Central memory CD8-positive, alpha-beta T cell (primary cell): ENCODE data around the gene ASIC1.
A peak's percentile ranks its signal among the peaks of the same experiment; 100 is the strongest.
"Not testable (repeated sequence)": the region's sequence is repeated elsewhere in the genome, so short reads cannot be mapped to it uniquely, and the experiment has no call there.

Source experiments
- ATAC-seq: fragments of 150-1000 bp; cut with Tn5 transposase; replicated peaks from 2 replicates; pipeline ENCODE4 v1.10.0; 2022; ENCODE audit warnings: mild to moderate bottlenecking, moderate FRiP score, moderate number of reproducible peaks; ENCODE audit not compliant: poor library complexity, severe bottlenecking; ENCODE audit errors: extremely low read depth
- DNase-seq, 2 donors: peaks; one replicate each; pipeline ENCODE4 v3.0.0; 2021; ENCODE audit warnings: low spot score in 2 of 2
- H3K27ac Mint-ChIP-seq: one replicate; pipeline ENCODE4 v1.8.0; 2022; ENCODE audit warnings: low read depth, mild to moderate bottlenecking, moderate library complexity, mixed read lengths
- H3K27me3 Mint-ChIP-seq: one replicate; pipeline ENCODE4 v1.8.0; 2022; ENCODE audit warnings: mixed read lengths
- H3K36me3 Mint-ChIP-seq: one replicate; pipeline ENCODE4 v1.8.0; 2022; ENCODE audit warnings: mild to moderate bottlenecking, moderate library complexity, mixed read lengths; ENCODE audit not compliant: insufficient read depth
- H3K4me1 Mint-ChIP-seq: one replicate; pipeline ENCODE4 v1.8.0; 2022; ENCODE audit warnings: mixed read lengths
- H3K4me3 Mint-ChIP-seq: one replicate; pipeline ENCODE4 v1.8.0; 2022; ENCODE audit warnings: mild to moderate bottlenecking, moderate library complexity, mixed read lengths
- H3K9me3 Mint-ChIP-seq: one replicate; pipeline ENCODE4 v1.8.0; 2022; ENCODE audit warnings: mixed read lengths

Gene ASIC1

DNA sequence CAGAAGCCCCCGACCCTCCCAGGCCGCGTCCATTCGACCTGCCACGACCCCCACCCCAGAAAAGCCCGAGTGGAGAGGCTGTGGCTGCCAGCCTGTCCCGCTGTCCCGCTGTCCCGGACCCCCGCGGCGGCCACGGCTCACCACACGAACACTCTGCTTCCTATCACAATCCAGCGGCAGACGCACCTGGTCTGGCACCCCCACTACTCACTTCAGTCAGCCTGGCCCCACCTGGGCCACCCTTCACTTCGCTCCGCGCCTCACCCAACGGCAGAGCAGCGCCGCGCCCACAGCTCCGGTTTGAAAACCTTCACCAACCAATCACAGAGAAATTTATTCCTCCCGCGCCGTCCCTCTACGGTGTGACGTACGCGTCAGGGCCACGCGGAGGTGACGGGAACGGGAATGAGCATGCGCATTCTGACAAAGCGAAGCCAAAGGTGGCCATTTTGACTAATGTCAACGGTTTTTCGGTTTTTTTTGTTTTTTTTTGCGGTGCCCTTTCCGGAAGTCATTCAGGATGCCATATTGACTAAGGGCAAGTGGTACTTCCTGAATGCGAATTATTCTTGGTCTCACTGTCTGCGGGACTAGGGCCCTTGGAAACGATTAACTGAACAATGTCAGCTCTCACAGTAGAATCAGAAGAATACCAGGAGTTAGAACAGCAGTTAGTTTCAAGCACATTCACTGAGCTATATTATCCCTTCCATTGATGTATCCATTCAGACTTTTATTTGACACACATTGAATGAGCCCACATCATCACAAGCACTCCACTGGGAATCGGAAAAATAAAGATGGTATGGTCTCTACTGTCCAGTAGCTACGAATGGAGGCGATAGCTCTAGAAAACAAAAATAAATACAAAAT, 32.0 kb upstream of the ASIC1 start, which contains the start of gene RACGAP1:
Gene RACGAP1, minus strand, starts transcription at position 308 of the 873 bp plus-strand sequence. CDS start 8,779 bp downstream, outside the sequence.
- peak; percentile 95 for ATAC-seq
- Mint-ChIP-seq H3K9me3 (peaks cover 6% of the 10 kb centered on the region), H3K27ac (peak within 1 kb of the TSS; percentile 97), H3K4me1 (peaks cover 26% of the 10 kb centered on the region), H3K27me3 (no peaks in the 10 kb centered on the region), H3K4me3 (peak within 1 kb of the TSS; percentile 98), H3K36me3 (peaks cover 6% of the 10 kb centered on the region)
- peak; percentile 87 to 97 for DNase-seq

- Mint-ChIP-seq H3K4me3 (no peak overlapping the region), H3K27me3 (peaks cover 6% of the 10 kb centered on the region), H3K9me3 (peaks cover 6% of the 10 kb centered on the region), H3K4me1 (peaks cover 26% of the 10 kb centered on the region), H3K27ac (no peak overlapping the region), H3K36me3 (peaks cover 4% of the 10 kb centered on the region)
- ATAC-seq: no peak
- no peak for DNase-seq
These were observed 30.7 kb upstream of the ASIC1 start for GRCh38 chr12:50026691-50027090.

DNA sequence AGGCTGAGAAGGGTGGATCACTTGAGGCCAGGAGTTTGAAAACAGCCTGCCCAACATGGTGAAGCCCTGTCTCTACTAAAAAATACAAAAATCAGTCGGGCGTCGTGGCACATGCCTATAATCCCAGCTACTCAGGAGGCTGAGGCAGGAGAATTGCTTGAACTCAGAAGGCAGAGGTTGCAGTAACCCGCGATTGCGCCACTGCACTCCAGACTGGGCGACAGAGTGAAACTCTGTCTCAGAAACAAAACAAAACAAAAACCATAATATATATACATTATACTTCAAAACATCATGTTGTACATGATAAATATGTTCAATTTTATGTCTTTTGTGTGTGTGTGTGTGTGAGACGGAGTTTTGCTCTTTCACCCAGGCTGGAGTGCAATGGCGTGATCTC, 26.9 kb upstream of the ASIC1 start:
- not testable (repeated sequence) for H3K27ac Mint-ChIP-seq, H3K9me3 Mint-ChIP-seq, H3K4me3 Mint-ChIP-seq, DNase-seq, ATAC-seq, H3K4me1 Mint-ChIP-seq, H3K36me3 Mint-ChIP-seq
- H3K27me3 Mint-ChIP-seq: peaks cover 24% of the 10 kb centered on the region

DNA sequence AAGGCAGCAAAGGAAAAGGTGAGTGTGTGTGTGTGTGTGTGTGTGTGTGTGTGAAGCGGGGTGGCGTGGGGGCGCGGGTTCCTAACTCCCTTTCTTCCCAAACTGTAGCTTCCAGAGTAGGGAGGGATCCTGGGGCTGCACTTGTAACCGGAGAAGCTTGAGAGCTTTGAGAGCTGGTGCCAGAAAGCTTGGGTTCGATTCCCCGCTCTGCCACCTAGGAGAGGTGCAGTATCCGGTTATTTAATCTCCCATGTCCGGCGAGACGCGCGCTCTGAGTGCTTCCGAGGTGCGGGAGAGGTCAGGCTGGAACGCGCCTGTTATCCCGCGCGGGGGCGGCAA, 24.9 kb upstream of the ASIC1 start:
- Mint-ChIP-seq H3K9me3 (no peaks in the 10 kb centered on the region), H3K4me1 (no peaks in the 10 kb centered on the region), H3K36me3 (no peaks in the 10 kb centered on the region), H3K27me3 (peaks cover 37% of the 10 kb centered on the region), H3K4me3 (no peak overlapping the region), H3K27ac (no peak overlapping the region)
- ATAC-seq: no peak
- DNase-seq: no peak

DNA sequence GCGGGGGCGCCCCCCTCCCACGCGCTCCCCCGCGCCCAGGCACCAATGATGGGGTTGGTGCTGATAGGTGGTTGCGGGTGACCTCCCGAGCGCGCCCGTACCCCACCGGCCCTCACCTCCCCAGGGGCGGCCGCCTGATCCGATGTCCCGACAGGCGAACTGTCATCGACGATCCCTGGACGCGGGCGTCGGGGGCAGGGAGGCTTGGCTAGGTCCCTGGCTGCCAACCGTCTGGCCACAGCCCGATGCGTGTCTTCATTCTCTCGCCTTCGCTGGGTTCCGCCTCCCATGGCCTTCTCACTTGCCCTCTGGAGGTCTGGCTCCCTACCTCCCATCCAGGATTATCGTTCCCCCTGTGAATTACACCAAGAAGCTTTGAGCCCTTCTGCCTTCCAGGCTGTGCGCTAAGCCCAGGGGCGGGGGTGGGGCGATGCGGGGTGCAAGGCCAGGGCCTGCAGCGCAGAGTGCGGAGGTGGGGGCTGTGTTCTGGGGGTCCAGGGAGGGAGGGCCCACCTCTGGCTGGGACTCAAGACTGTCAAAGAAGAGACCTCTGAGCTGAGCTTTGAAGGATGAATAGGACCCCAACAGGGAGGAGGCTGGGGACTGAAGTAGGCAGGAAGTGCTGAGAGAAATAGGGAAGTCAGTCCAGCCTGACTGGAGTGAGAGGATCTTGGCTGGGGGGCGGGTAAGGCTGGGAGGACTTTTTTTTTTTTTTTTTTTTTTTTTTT, 24.4 kb upstream of the ASIC1 start:
- no peaks in the 10 kb centered on the region for H3K36me3 Mint-ChIP-seq
- no peak overlapping the region for H3K27ac Mint-ChIP-seq
- no peaks in the 10 kb centered on the region for H3K9me3 Mint-ChIP-seq
- ATAC-seq (no peak), DNase-seq (no peak)
- H3K4me3 Mint-ChIP-seq: peak overlapping the region; percentile 2
- peaks cover 37% of the 10 kb centered on the region for H3K27me3 Mint-ChIP-seq
- no peaks in the 10 kb centered on the region for H3K4me1 Mint-ChIP-seq

- no peak overlapping the region for H3K4me3 Mint-ChIP-seq
- H3K27me3 Mint-ChIP-seq: peaks cover 22% of the 10 kb centered on the region
- no peaks in the 10 kb centered on the region for H3K36me3 Mint-ChIP-seq
- ATAC-seq (no peak), DNase-seq (no peak)
- no peaks in the 10 kb centered on the region for H3K9me3 Mint-ChIP-seq
- no peaks in the 10 kb centered on the region for H3K4me1 Mint-ChIP-seq
- H3K27ac Mint-ChIP-seq: no peak overlapping the region
These were observed 19.1 kb upstream of the ASIC1 start for GRCh38 chr12:50038336-50038735.

DNA sequence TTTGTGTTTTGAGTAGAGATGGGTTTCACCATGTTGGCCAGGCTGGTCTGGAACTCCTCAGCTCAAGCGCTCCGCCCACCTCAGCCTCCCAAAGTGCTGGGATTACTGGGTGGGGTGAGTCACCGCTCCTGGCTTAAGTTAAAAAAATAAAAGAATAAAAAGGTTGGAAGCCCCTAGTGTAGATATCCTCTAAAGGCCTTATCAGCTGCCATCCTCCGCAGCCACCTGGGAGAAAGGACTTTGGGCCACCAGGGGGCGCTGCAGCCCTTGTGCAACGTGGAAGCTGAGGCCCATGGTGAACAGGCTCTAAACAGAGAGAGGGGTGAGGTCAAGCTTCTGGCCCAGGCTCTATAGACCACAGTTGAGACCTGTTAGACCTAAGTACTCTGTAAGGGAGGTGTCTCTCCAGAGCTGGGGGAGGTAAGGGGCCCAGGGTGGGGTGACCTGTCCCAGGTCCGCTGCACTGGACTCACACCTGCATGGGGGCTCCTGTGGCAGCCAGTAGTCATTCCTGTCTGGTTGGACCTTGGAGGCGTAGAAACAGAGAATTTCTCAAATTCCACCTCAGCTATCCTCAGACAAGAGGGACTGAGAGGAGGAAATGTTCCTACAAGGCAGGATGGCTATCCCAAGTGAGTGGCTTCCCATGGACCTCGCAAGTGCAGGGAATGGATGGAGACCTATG, 18.1 kb upstream of the ASIC1 start:
- Mint-ChIP-seq H3K4me3 (no peak overlapping the region), H3K4me1 (no peaks in the 10 kb centered on the region), H3K36me3 (no peaks in the 10 kb centered on the region), H3K27ac (no peak overlapping the region), H3K9me3 (no peaks in the 10 kb centered on the region), H3K27me3 (peaks cover 22% of the 10 kb centered on the region)
- DNase-seq: peak; percentile 55 to 79
- peak; percentile 67 for ATAC-seq

DNA sequence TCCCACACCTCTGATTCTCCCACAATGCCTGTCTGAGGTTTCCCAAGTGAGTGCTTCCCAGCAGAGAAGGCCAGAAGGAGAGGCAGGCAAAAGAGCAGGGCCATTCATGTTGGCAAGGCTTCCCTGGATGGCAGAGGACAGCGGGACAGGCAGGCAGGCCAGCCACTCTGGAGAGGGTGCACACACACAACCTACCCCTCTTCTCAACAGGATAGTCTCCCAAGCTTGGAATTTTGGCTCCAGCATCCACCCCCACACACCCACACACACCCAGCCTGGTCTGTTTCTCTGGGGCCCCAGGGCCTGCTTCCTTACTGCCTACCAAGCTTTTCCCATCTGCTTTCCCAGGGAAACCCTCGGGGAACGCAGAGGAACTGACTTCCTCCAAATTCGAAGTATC, 16.7 kb upstream of the ASIC1 start:
- DNase-seq (no peak), ATAC-seq (no peak)
- H3K27ac Mint-ChIP-seq: no peak overlapping the region
- no peaks in the 10 kb centered on the region for H3K4me1 Mint-ChIP-seq
- no peaks in the 10 kb centered on the region for H3K36me3 Mint-ChIP-seq
- H3K9me3 Mint-ChIP-seq: no peaks in the 10 kb centered on the region
- H3K27me3 Mint-ChIP-seq: peaks cover 12% of the 10 kb centered on the region
- no peak overlapping the region for H3K4me3 Mint-ChIP-seq

GRCh38 chr12:50041062-50041860, 16.1 kb upstream of the ASIC1 start:
- Mint-ChIP-seq H3K4me3 (no peak overlapping the region), H3K27me3 (peaks cover 7% of the 10 kb centered on the region), H3K9me3 (no peaks in the 10 kb centered on the region), H3K36me3 (no peaks in the 10 kb centered on the region), H3K27ac (no peak overlapping the region), H3K4me1 (no peaks in the 10 kb centered on the region)
- ATAC-seq: no peak
- DNase-seq: no peak

- no peak for DNase-seq
- Mint-ChIP-seq H3K9me3 (no peaks in the 10 kb centered on the region), H3K36me3 (no peaks in the 10 kb centered on the region), H3K27me3 (no peaks in the 10 kb centered on the region), H3K4me3 (no peak overlapping the region), H3K27ac (no peak overlapping the region), H3K4me1 (no peaks in the 10 kb centered on the region)
- ATAC-seq: no peak
These were observed 15.4 kb upstream of the ASIC1 start for GRCh38 chr12:50041962-50042361.

GRCh38 chr12:50042693-50043092, 14.7 kb upstream of the ASIC1 start:
- ATAC-seq (no peak), DNase-seq (no peak)
- Mint-ChIP-seq H3K4me1 (no peaks in the 10 kb centered on the region), H3K9me3 (no peaks in the 10 kb centered on the region), H3K4me3 (no peak overlapping the region), H3K36me3 (no peaks in the 10 kb centered on the region), H3K27me3 (no peaks in the 10 kb centered on the region), H3K27ac (no peak overlapping the region)

DNA sequence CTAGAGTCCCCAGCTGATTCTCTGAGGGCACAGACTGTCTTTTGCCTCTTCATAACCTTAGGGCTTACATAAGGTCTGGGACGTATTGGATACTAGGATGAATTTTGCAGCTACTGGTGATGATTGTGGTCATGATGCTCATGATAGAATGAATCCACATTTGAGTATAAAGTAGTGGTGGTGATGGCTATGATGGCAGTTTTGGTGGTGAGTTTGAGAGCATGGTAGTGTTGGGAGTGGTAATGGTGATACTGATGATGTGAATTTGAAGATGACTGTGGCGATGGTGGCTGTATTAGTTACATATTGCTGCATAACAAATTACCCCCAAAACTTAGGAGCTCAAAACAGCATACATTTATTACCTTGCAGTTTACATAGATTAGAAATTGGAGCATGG, 14.1 kb upstream of the ASIC1 start:
- no peaks in the 10 kb centered on the region for H3K4me1 Mint-ChIP-seq
- no peaks in the 10 kb centered on the region for H3K27me3 Mint-ChIP-seq
- H3K27ac Mint-ChIP-seq: no peak overlapping the region
- no peaks in the 10 kb centered on the region for H3K36me3 Mint-ChIP-seq
- ATAC-seq (no peak), DNase-seq (no peak)
- no peak overlapping the region for H3K4me3 Mint-ChIP-seq
- H3K9me3 Mint-ChIP-seq: no peaks in the 10 kb centered on the region
